AG09309 (cell line): ENCODE results near the gene ANKIB1.
"Not testable (repeated sequence)": the region's sequence is repeated elsewhere in the genome, so short reads cannot be mapped to it uniquely, and the experiment has no call there.

ENCODE experiments used
- DNase-seq: peaks from one replicate; pipeline ENCODE4 v3.0.0-alpha.2; 2010; ENCODE audit warnings: low read depth
- H3K4me3 ChIP-seq: 2 replicates; pipeline ENCODE4 v1.5.1; 2011; ENCODE audit warnings: mild to moderate bottlenecking, low read depth, low read length, moderate library complexity; ENCODE audit not compliant: control insufficient read depth
- CTCF ChIP-seq: IDR thresholded peaks from 2 replicates; pipeline ENCODE4 v1.5.1; 2011; ENCODE audit warnings: mild to moderate bottlenecking, low read depth, low read length, inconsistent platforms; ENCODE audit not compliant: insufficient read depth, control insufficient read depth; ENCODE audit errors: missing control alignments

ANKIB1 gene

DNA sequence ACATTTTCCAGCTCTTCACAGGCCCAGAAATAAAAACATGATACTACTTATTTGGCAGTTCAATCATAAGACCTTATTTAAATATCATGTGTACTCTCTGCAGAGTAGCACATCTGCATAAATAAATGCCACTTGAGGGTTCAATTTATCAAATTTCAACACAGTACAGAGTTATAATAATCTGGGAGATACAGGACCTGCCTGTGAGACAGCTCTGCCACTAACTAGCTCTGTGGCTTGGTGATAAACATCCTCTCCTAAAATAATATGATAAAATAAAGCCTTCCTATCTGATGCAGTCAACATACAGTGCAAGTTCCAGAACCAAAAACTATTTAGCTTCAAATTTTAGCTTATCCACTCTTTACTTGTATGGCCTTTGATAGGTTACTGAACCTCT, 110.6 kb downstream of the ANKIB1 start:
- TF ChIP-seq CTCF, result no peak
- no peak overlapping the region for H3K4me3 ChIP-seq
- DNase-seq, result no peak

- TF ChIP-seq CTCF, result no peak
- H3K4me3 ChIP-seq, result no peak overlapping the region
- no peak for DNase-seq
These were observed 111.5 kb downstream of the ANKIB1 start for GRCh38 chr7:92357260-92357659.

DNA sequence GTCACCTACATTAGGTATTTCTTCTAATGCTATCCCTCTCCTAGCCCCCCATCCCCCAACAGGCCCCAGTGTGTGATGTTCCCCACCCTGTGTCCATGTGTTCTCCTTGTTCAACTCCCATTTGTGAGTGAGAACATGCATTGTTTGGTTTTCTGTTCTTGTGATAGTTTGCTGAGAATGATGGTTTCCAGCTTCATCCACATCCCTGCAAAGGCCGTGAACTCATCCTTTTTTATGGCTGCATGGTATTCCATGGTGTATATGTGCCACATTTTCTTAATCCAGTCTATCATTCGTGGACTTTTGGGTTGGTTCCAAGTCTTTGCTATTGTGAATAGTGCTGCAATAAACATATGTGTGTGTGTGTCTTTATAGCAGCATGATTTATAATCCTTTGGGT, 113.4 kb downstream of the ANKIB1 start:
- not testable (repeated sequence) for H3K4me3 ChIP-seq, DNase-seq

DNA sequence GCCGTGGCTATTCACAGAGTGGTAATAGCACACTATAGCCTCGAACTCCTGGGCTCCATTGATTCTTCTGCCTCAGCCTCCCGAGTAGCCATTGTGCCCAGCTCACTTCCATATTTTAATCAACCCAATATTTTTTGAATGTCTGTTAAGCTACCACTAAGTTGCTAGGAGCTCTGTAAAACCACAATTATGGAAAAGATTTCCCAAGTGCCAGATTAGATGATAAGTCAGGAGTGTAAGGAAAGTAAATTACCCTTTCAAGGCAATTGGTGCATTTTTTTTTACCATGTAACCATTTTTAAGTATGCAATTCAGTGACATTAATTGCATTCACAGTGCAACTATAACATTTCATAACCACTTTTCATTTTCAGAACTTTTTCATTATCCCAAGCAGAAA, 114.0 kb downstream of the ANKIB1 start:
- no peak for TF ChIP-seq CTCF
- H3K4me3 ChIP-seq, result no peak overlapping the region
- peak; percentile 17 for DNase-seq

GRCh38 chr7:92360387-92360786, 114.6 kb downstream of the ANKIB1 start:
- no peak for TF ChIP-seq CTCF
- no peak overlapping the region for H3K4me3 ChIP-seq
- no peak for DNase-seq

DNA sequence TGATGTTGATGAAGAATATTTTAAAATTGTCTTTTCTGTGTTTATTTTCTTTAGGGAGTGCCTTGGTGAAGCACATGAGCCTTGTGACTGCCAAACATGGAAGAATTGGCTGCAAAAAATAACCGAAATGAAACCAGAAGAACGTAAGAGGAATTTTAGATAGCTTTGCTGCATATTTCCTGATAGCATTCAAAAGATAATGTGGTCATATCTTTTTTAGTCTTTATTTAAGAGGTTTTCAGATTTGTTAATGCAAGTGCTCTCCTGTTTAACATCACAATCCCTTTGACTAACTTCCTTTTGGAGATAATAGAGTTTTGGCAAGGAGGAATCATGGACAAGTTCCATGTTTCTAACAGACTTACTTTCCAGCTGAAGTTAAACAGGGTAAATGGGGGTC, 116.4 kb downstream of the ANKIB1 start:
- DNase-seq, result no peak
- no peak overlapping the region for H3K4me3 ChIP-seq
- TF ChIP-seq CTCF, result no peak

- no peak for TF ChIP-seq CTCF
- DNase-seq, result peak; percentile 24
- no peak overlapping the region for H3K4me3 ChIP-seq
These were observed 121.0 kb downstream of the ANKIB1 start for GRCh38 chr7:92366730-92367129.
